RPMI8226 (cell line): ENCODE measurements around the gene SLC41A1.
A peak's percentile ranks its signal among the peaks of the same experiment; 100 is the strongest.

Experiments used
- DNase-seq: peaks from one replicate; pipeline ENCODE4 v3.0.0-alpha.2; 2015

Gene SLC41A1

GRCh38 chr1:205750138-205751035, 62.6 kb downstream of the SLC41A1 start, which contains the start of gene NUCKS1:
Gene NUCKS1 (minus strand): TSS chr1:205750182. CDS start chr1:205749973, 209 bp downstream.
- peak; percentile 99 for DNase-seq

GRCh38 chr1:205749234-205750137, 63.5 kb downstream of the SLC41A1 start:
- DNase-seq, result peak; percentile 97

- peak; percentile 61 for DNase-seq
Measured at GRCh38 chr1:205748403-205749233, 64.4 kb downstream of the SLC41A1 start.

- no peak for DNase-seq
Measured at GRCh38 chr1:205746757-205747412, 66.1 kb downstream of the SLC41A1 start.

- DNase-seq, result no peak
Measured at GRCh38 chr1:205744403-205744802, 68.6 kb downstream of the SLC41A1 start.

- DNase-seq, result no peak
Measured at GRCh38 chr1:205743977-205744376, 69.0 kb downstream of the SLC41A1 start.

GRCh38 chr1:205741681-205742080, 71.3 kb downstream of the SLC41A1 start:
- no peak for DNase-seq

GRCh38 chr1:205739348-205740160, 73.4 kb downstream of the SLC41A1 start:
- DNase-seq, result no peak
